HG02870 (cell line): Measurements from ENCODE around the gene DDIAS.
"Not testable (repeated sequence)": the region's sequence is repeated elsewhere in the genome, so short reads cannot be mapped to it uniquely, and the experiment has no call there.

ENCODE experiments used
- ATAC-seq: cut with Tn5 transposase; IDR thresholded peaks from one replicate; pipeline ENCODE4 v1.9.1; 2021; ENCODE audit warnings: mild to moderate bottlenecking, moderate library complexity; ENCODE audit not compliant: unreplicated experiment

The DDIAS gene

DNA sequence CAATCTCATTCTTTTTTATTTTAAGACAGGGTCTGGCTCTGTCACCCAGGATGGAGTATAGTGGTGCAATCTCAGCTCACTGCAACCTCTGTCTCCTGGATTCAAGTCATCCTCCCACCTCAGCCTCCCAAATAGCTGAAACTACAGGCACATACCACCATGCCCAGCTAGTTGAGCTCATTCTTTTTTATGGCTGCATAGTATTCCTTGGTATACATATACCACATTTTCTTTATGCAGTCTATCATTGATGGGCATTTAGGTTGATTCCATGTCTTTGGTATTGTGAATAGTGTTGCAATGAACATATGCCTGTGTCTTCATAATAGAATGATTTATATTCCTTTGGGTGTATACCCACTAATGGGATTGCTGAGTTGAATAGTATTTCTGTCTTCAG is 60.5 kb downstream of the DDIAS start:
- ATAC-seq = not testable (repeated sequence)

DNA sequence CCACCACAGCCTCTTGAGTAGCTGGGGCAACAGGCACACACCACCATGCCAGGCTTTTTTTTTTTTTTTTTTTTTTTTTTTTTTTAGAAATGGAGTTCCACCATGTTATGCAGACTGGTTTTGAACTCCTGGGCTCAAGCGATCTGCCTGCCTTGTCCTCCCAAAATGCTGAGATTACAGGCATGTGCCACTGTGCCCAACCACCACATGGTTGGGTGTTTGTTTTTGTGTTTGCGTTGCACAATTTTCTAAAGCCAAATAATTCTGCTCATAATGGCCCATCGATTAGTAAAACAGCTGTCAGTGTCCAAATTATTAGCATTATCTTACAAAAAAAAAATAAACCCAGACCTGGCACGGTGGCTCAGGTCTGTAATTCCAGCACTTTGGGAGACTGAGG is 65.8 kb downstream of the DDIAS start:
- no peak for ATAC-seq

DNA sequence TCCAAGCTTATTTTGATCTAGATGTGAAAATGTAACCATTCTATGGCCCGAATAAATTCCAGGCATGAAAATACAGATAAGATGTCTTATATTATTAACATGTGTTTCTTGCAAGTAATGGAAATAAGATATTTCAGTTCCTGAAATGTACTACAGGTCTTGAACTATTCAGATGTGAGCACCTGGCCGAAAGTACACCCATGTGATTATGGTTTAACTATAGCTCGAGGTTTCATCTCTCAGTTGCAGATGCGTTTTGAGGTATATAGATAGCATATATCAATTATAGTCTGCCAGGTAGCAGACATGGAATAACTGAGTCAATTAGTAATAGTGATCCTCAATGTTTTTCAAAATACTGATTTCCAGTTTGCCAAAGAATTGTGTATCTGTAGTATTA is 68.3 kb downstream of the DDIAS start:
- ATAC-seq = peak; percentile 94

DNA sequence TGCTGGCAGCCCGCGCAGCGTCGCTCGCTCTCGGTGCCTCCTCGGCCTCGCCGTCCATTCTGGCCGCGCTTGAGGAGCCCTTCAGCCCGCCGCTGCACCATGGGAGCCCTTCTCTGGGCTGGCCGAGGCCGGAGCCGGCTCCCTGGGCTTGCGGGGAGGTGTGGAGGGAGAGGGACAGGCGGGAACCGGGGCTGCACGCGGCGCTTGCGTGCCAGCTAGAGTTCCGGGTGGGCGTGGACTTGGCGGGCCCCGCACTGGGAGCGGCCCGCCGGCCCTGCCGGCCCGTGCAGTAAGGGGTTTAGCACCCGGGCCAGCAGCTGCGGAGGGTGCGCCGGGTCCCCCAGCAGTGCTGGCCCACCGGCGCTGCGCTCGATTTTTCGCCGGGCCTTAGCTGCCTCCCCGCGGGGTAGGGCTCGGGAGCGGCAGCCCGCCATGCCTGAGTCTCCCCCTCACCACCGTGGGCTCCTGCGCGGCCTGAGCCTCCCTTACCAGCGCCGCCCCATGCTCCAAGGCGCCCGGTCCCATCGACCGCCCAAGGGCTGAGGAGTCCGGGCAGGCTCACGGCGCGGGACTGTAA is 69.1 kb downstream of the DDIAS start:
- ATAC-seq = not testable (repeated sequence)

DNA sequence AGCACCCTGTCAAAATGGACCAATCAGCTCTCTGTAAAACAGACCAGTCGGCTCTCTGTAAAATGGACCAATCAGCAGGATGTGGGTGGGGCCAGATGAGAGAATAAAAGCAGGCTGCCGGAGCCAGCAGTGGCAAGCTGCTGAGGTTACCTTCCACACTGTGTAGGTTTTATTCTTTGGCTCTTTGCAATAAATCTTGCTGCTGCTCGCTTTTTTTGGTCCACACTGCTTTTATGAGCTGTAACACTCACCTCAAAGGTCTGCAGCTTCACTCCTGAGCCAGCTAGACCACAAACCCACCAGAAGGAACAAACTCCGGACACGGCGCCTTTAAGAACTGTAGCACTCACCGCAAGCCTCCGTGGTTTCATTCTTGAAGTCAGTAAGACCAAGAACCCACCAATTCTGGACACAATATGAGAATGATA is 70.0 kb downstream of the DDIAS start:
- ATAC-seq = peak; percentile 53

DNA sequence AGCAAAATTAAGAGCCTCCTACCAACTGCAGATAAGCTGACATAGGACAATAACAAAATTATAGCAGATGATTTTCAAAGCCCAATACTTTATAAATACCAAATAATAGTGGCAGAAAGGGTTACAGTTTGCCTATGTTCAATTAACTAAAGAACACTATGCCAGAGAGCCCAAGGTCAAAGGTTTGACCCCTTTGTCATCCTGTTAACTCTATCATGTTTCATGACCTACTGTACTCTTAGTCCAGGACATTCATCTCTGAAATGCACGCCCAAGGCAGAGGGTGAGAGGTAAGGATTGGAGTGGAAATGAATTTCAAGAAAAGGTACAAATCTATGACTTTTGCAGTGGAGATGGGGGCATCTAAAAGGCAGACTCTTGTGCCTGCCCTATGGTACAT is 70.6 kb downstream of the DDIAS start:
- no peak for ATAC-seq

DNA sequence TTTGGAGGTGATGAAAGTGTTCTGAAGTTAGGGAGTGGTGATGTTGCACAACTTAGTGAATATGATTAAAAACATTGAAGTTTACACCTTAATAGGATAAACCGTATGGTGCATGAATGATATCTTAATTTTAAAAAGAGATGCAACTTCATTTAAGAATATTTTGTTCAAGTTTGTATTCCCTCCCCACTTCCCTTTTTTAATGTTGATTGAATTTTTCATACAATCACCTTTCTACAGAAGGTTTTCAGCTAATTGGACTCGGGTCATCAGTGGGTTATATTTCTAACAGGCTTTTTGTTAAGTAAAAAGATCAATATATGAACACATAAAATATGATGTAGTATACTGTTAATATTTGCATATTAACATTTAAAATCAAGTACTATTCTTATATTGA is 72.6 kb downstream of the DDIAS start:
- ATAC-seq = no peak

DNA sequence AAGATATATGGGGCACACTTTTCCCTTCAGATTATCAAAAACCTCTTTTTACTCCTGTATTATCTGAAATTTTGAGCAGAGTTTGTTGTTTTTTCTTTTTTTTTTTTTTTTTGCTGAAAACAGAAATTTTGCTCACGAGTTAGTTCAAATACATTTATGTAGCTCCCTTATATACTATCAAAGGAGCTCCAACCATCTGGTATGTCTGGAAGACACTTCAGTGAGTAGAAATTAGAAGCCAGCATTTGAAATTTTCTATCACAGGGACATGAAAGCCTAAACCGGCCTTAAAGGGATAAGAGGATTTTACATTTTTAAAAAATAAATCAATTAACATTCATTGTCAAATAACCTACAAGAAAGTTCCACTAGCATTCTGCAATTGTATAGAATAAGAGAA is 73.3 kb downstream of the DDIAS start:
- ATAC-seq = no peak

DNA sequence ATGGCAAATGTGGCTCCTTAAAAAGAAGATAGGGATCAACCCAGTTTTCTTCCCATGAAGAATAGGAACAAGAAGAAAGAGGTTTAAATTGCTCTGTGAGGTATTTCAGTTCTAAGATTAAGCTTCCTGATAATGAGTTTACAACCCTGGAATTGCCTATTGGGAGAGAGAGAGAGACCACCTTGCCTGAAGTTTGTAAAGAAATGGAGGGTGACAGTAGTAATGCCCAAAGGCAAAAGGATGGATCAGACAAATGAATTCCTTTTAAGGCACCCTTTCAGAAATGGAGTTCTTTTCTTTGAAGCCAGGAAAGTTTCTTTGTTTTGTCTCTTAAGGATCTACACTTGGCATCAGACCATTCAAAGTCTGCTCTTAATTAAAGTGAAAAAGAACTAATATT is 74.3 kb downstream of the DDIAS start:
- no peak for ATAC-seq

DNA sequence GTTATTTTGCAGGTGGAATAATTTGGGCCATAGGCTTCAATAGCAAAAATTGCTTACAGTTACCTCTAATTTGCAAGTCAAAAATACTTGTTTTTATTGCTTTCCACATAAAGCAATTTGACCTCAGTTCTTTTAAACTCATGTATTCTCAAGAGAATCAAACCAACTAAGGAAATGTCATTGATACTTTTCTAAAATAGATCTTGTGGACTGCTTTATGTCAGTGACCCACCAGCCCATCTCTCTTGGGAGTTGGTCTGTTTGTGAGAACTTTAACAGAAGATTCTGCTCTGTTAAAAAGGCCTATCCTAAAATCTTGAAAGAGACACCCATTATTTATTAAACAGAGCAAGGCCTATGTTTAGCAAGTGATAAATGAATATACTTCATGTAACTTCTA is 75.2 kb downstream of the DDIAS start:
- no peak for ATAC-seq

DNA sequence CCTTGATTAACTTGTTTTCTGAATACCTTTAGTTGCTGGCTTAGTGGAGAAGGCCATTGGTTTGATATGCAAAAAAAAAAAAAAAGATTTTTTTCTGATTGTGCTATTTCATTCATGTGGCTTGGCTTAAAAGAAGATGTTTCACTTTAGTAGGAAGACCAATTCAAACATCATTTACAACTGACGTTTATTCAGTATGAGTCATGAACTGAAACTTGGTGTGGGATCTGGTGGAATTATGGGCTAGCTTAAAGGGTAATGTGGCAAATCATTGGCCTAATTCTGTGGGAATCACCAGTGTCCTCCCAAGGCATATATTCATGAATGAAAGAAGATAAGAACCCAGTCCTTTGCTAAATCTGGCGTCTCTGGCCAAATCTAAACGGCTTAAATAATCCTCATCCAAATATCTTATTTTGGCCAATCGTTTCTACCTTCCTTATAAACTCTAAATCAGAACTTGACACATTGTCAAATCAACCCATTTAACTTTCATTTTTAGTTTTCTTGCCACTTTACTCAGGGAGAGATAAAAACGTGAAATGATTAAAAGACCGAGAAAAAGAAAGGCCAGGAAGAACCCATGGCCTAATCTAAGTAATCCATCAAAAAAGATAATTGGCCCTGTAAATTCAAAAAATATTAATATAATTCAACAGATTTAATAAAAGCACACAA is 77.0 kb downstream of the DDIAS start:
- ATAC-seq = peak; percentile 65

DNA sequence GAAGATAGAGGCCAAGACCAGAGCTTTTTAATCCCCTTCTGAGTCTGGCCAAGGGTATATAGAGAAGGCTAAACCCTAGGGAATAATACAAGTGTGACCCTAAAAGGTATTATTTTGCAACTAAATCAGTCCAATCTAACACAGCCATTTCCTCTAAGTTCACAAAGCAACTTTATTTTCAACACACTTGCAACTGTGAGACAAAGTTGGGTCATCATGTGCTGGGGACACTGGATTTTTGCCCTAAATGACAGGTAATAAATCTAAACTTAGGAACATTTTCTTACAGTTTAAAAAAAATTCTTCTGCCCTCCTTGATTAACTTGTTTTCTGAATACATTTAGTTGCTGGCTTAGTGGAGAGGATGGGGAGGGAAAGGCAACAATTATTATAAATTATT is 78.3 kb downstream of the DDIAS start:
- ATAC-seq = no peak

DNA sequence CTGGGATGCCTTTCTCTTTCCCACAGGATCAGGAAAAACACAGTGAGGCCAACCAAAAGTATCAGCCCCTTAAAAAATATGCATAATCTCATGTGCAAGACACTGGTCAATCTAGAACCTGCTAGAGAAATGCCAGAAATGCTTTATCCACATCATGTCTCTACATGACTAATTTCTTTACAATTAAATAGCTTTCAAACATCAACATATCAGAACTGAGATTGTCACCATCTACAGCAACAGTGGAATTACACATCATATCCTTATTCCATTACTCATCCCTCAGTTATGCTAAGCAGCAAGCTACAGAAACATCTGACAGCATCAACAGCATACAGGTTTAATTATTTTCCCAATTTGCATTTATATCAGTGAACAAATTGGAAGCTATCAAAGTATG is 78.8 kb downstream of the DDIAS start:
- no peak for ATAC-seq

DNA sequence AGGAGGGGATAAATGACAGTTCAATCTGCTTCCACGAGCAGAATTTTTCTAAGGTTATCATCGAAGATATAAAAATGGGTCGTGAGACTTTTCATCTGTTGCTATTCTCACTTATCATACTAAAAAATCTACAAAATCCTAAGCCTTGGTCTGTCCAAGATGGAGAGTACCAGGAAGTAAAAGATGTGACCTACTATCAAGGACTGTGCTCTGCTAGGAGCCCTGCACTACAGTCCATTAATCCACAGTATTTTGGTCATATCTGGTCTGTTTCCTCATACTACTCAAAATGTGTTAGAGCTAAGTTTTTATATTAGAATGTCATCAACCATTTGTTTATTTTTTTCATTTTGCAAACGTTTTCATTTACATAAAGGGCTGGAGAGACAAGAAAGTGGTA is 79.4 kb downstream of the DDIAS start:
- no peak for ATAC-seq

DNA sequence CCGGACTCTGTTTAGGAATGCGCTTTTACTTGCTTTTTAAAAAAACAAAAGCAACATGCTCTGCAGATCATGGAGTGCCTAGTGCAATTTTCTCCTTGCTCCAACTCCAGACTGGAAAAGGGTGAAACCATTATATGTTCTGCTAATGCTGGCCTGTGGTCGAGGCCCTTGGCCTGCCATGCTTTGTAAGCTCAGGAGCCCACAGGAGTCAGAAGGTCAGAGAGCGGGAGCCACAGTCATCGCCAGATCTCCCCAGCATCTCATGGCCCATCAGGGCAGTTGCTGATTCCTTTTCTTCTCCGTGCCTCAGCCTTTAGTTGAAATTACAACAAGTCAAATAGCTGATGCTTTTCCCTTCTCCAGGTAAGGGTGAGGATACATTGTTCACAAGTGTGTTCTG is 80.3 kb downstream of the DDIAS start:
- no peak for ATAC-seq
